Lung (tissue), 12 donors: Measurements from ENCODE around the gene GPR39. TPM values are rescaled to one million over a fixed set of nuclear protein-coding genes. Genes with fewer than 3 reads are reported as not detected.
A peak's percentile ranks its signal among the peaks of the same experiment; 100 is the strongest.

ENCODE experiments used
- ATAC-seq: fragments of 200-7000 bp; cut with Tn5 transposase; one replicate; pipeline ENCODE4 v1.9.1; 2020; ENCODE audit warnings: moderate number of reproducible peaks; ENCODE audit not compliant: insufficient read depth, low FRiP score
- DNase-seq, 3 donors: peaks; one replicate each; pipeline ENCODE4 v3.0.0-alpha.2; 2013 to 2017
- H3K27ac ChIP-seq, 2 donors: one replicate each; pipeline ENCODE4 v1.5.1; 2013; ENCODE audit warnings: mild to moderate bottlenecking in 2 of 2, moderate library complexity in 2 of 2, control low read depth in 1 of 2, inconsistent platforms in 1 of 2, low read depth in 1 of 2, low read length in 1 of 2
- H3K27me3 ChIP-seq, 3 donors: one replicate each; pipeline ENCODE4 v1.5.1; 2013; ENCODE audit warnings: low read length in 2 of 3; ENCODE audit not compliant: control insufficient read depth in 3 of 3, insufficient read depth in 3 of 3
- H3K36me3 ChIP-seq, 4 donors: one replicate each; pipeline ENCODE4 v1.5.1; 2013; ENCODE audit warnings: low read length in 4 of 4, mild to moderate bottlenecking in 1 of 4, moderate library complexity in 1 of 4; ENCODE audit not compliant: control insufficient read depth in 4 of 4, insufficient read depth in 4 of 4
- H3K4me1 ChIP-seq, 5 donors: one replicate each; pipeline ENCODE4 v1.5.1; 2013; ENCODE audit warnings: low read length in 5 of 5, mild to moderate bottlenecking in 2 of 5, moderate library complexity in 1 of 5; ENCODE audit not compliant: control insufficient read depth in 5 of 5, insufficient read depth in 5 of 5
- H3K4me3 ChIP-seq: one replicate; pipeline ENCODE4 v1.5.1; 2013; ENCODE audit warnings: mild to moderate bottlenecking, control low read depth, moderate library complexity
- H3K9ac ChIP-seq, 2 donors: one replicate each; pipeline ENCODE4 v1.5.1; 2013; ENCODE audit warnings: low read length in 2 of 2, control low read depth in 1 of 2; ENCODE audit not compliant: insufficient read depth in 1 of 2
- H3K9me3 ChIP-seq, 4 donors: one replicate each; pipeline ENCODE4 v1.5.1; 2013; ENCODE audit warnings: low read length in 3 of 4, mild to moderate bottlenecking in 1 of 4, moderate library complexity in 1 of 4; ENCODE audit not compliant: control insufficient read depth in 4 of 4, insufficient read depth in 3 of 4
- WGBS, 2 donors: extraction: QIAGEN DNeasy Blood & Tissue Kit; methylation state at CpG; one replicate each; pipeline ENCODE4 v1.1.7; 2013; 5-methylcytosine and 5-hydroxymethylcytosine counted together
- polyA plus RNA-seq, 2 donors: library from polyadenylated mRNA; stranded (reverse); fragments of 200-250 nt; gene quantifications; one replicate each; pipeline ENCODE4 v1.2.1, GENCODE V29; 2013
- total RNA-seq, 2 donors: library from RNA; depleted of rRNA in 1 of 2; stranded (reverse); fragments of >200 nt in 1 of 2; gene quantifications; one replicate each; pipeline ENCODE4 v1.2.1, GENCODE V29; 2014 to 2021
- TF ChIP-seq, protein P1 (sequence below): IDR thresholded peaks from 2 replicates; pipeline ENCODE4 v1.5.1; 2012; ENCODE audit warnings: mild to moderate bottlenecking; ENCODE audit errors: control extremely low read depth, extremely low read depth
- donor health status: control.
- donor health status: control.
- donor health status: Bipolar disorder and iron deficiency.
- donor health status: healthy.
- donor health status: DM: yes; HTN: yes; CAD: no.

GPR39 gene
- total and polyA plus RNA-seq, 4 donors: 5.8 to 15.3 (median 11.1) TPM

DNA sequence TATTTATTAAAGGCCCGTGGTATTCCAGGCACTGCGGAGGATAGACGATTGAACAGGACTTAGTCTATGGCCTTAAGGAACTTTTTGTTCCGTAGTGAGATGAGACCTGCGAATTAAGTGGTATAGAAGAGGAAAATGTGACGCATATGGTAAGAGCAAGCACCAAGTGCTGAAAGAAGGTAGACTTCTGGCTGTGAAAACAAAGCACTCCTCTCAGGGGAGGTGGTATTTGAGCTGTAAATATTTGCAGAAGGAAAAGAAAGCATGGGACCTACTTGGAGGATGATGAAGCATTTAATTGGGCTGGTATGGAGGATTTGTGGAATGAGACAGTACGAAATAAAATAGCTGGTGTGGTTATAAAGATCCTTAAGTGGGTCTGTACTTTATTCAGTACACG lies 62.5 kb downstream of the GPR39 start:
- Histone ChIP-seq H3K36me3 (no peaks in the 10 kb centered on the region), H3K27me3 (no peaks in the 10 kb centered on the region), H3K9ac (no peak overlapping the region), H3K4me1 (no peaks in the 10 kb centered on the region), H3K27ac (no peak overlapping the region), H3K9me3 (peaks cover 0 to 22% (median 0%) of the 10 kb centered on the region in 4 donors), H3K4me3 (no peak overlapping the region)
- DNase-seq (peak in 2 of 3 donors; percentile 3 to 32), ATAC-seq (no peak)
- TF ChIP-seq, protein P1, sequence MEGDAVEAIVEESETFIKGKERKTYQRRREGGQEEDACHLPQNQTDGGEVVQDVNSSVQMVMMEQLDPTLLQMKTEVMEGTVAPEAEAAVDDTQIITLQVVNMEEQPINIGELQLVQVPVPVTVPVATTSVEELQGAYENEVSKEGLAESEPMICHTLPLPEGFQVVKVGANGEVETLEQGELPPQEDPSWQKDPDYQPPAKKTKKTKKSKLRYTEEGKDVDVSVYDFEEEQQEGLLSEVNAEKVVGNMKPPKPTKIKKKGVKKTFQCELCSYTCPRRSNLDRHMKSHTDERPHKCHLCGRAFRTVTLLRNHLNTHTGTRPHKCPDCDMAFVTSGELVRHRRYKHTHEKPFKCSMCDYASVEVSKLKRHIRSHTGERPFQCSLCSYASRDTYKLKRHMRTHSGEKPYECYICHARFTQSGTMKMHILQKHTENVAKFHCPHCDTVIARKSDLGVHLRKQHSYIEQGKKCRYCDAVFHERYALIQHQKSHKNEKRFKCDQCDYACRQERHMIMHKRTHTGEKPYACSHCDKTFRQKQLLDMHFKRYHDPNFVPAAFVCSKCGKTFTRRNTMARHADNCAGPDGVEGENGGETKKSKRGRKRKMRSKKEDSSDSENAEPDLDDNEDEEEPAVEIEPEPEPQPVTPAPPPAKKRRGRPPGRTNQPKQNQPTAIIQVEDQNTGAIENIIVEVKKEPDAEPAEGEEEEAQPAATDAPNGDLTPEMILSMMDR: no peak
- 65 to 80% methylated on average over 8 of the region's 8 CpGs for WGBS, 2 donors

DNA sequence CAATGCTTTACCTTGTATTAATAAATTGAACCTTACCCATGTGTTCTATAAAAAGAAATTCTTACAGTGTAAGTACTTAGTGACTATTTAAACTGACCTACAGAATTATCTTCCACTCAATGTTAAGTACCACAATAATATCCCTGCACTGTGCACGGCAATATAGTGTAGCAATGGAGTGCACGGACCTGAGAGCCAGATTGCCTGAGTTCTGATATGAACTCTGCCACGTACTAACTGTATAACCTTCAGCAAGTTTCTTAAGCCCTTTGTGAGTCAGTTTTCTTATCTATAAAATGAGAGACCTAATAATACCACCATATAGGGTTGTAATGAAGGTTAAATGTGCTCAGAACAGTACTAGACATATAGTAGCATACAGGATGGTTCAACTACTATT lies 66.2 kb downstream of the GPR39 start:
- TF ChIP-seq, protein P1: no peak
- Histone ChIP-seq H3K4me3 (no peak overlapping the region), H3K27ac (no peak overlapping the region), H3K9me3 (peaks cover 0 to 5% (median 1%) of the 10 kb centered on the region in 4 donors), H3K36me3 (no peaks in the 10 kb centered on the region), H3K9ac (no peak overlapping the region), H3K27me3 (no peaks in the 10 kb centered on the region), H3K4me1 (no peaks in the 10 kb centered on the region)
- DNase-seq (no peak), ATAC-seq (no peak)
- WGBS, 2 donors: 73 to 85% methylated on average over 3 of the region's 3 CpGs

- H3K4me3 ChIP-seq: no peak overlapping the region
- WGBS, 2 donors: 95 to 97% methylated on average over 1 of the region's 1 CpG
- H3K9me3 ChIP-seq: peaks cover 0 to 12% (median 1%) of the 10 kb centered on the region in 4 donors
- no peak overlapping the region for H3K9ac ChIP-seq
- H3K27ac ChIP-seq: no peak overlapping the region
- H3K36me3 ChIP-seq: no peaks in the 10 kb centered on the region
- TF ChIP-seq, protein P1: no peak
- H3K4me1 ChIP-seq: no peaks in the 10 kb centered on the region
- DNase-seq (no peak), ATAC-seq (no peak)
- H3K27me3 ChIP-seq: no peaks in the 10 kb centered on the region
Observed at GRCh38 chr2:132484144-132484543, 67.5 kb downstream of the GPR39 start.

DNA sequence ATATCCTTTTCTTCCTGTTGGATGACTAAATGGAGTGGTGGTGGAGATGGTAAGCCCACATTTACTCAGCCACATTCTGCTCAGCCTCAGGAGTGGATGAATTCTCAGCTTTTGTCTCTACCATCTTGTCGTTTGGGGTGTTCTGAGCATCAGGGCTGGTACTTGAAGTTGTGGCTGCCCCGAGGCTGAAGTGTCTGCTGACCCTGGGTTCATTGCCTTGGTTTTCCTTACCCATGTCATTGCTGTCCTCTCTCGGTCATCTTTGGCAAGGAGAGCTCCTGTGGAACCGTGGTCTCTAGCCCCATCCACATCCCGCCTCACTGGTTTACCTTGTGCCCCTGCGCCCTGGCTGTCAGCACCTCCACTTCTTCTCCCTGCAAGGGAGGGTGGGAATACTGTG lies 71.9 kb downstream of the GPR39 start:
- TF ChIP-seq, protein P1: no peak
- 83 to 87% methylated on average over 6 of the region's 6 CpGs for WGBS, 2 donors
- H3K27me3 ChIP-seq: no peaks in the 10 kb centered on the region
- no peaks in the 10 kb centered on the region for H3K36me3 ChIP-seq
- no peak for DNase-seq
- no peak overlapping the region for H3K27ac ChIP-seq
- peaks cover 0 to 18% (median 1%) of the 10 kb centered on the region in 4 donors for H3K9me3 ChIP-seq
- H3K4me1 ChIP-seq: no peaks in the 10 kb centered on the region
- no peak overlapping the region for H3K9ac ChIP-seq
- no peak for ATAC-seq
- no peak overlapping the region for H3K4me3 ChIP-seq
